Measurements from ENCODE around the gene PCCA. TPM values are rescaled to one million over a fixed set of nuclear protein-coding genes. Genes with fewer than 3 reads are reported as not detected.

PCCA gene
- total and polyA plus RNA-seq, 4 donors = 30.1 to 160 (median 76.3) TPM

- Histone ChIP-seq H3K9me3 (ENCODE audit: control insufficient read depth in 4 of 4, low read length in 3 of 4) (no peaks in the 10 kb centered on the region), H3K9ac (ENCODE audit: low read depth in 1 of 2, low read length in 2 of 2) (no peak overlapping the region), H3K4me3 (ENCODE audit: low read depth in 1 of 3, low read length in 3 of 3) (no peak overlapping the region), H3K36me3 (ENCODE audit: control insufficient read depth in 4 of 4, insufficient read depth in 3 of 4, low read depth in 1 of 4, low read length in 3 of 4) (no peaks in the 10 kb centered on the region), H3K27ac (ENCODE audit: low read depth in 1 of 2, low read length in 2 of 2) (no peak overlapping the region), H3K4me1 (ENCODE audit: control insufficient read depth in 4 of 4, insufficient read depth in 4 of 4, low read length in 3 of 4) (no peaks in the 10 kb centered on the region), H3K27me3 (ENCODE audit: control insufficient read depth in 4 of 4, insufficient read depth in 4 of 4, low read length in 3 of 4) (no peaks in the 10 kb centered on the region)
- no peak for TF ChIP-seq ATF3 (IDR thresholded peaks at IDR 0.05)
- TF ChIP-seq HNF4G (IDR thresholded peaks at IDR 0.05) = no peak
- no peak for TF ChIP-seq YY1 (IDR thresholded peaks at IDR 0.05)
- no peak for TF ChIP-seq FOXA2 (IDR thresholded peaks at IDR 0.05)
- no peak for TF ChIP-seq CTCF (IDR thresholded peaks at IDR 0.05; ENCODE audit: low read depth, low read length, missing input control)
- no peak for TF ChIP-seq TAF1 (conservative IDR thresholded peaks at IDR 0.05)
- TF ChIP-seq JUND (IDR thresholded peaks at IDR 0.05) = no peak
- TF ChIP-seq RAD21 (IDR thresholded peaks at IDR 0.05) = no peak
- TF ChIP-seq GABPA (IDR thresholded peaks at IDR 0.05 in 1 of 2, conservative IDR thresholded peaks at IDR 0.05 in 1 of 2) = no peak
- no peak for TF ChIP-seq RXRA (IDR thresholded peaks at IDR 0.05)
- TF ChIP-seq NR2F2 (IDR thresholded peaks at IDR 0.05) = no peak
- no peak for TF ChIP-seq HNF4A (conservative IDR thresholded peaks at IDR 0.05)
- TF ChIP-seq SP1 (IDR thresholded peaks at IDR 0.05) = no peak
- TF ChIP-seq, protein P1, sequence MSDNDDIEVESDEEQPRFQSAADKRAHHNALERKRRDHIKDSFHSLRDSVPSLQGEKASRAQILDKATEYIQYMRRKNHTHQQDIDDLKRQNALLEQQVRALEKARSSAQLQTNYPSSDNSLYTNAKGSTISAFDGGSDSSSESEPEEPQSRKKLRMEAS (IDR thresholded peaks at IDR 0.05) = no peak
- WGBS = 93% methylated on average over 3 of the region's 3 CpGs
- DNase-seq (ENCODE audit: low spot score) = no peak
Observed at GRCh38 chr13:100059827-100060226, 29.1 kb upstream of the PCCA start.

DNA sequence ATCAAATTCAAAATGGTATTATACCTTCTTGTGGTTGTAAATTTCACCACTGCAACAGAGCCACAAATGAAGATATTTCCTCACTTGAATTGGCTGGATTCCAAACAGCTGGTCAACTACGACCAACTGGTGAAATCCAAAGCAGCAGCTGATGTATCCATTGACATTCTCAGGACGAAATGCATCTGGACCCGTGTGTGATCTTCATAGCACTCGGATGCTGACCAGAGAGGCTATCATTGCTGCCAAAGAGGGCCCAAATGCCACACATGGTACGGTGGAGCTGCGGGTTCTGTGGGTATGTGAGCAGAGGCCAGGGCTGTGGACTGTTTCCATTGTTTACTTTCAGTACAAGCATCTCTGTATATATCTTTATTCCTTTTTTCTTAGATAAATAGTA, 25.6 kb upstream of the PCCA start:
- no peak overlapping the region for H3K27ac ChIP-seq (ENCODE audit: low read depth in 1 of 2, low read length in 2 of 2)
- H3K4me3 ChIP-seq (ENCODE audit: low read depth in 1 of 3, low read length in 3 of 3) = no peak overlapping the region
- H3K4me1 ChIP-seq (ENCODE audit: control insufficient read depth in 4 of 4, insufficient read depth in 4 of 4, low read length in 3 of 4) = peaks cover under 1 to 3% (median 2%) of the 10 kb centered on the region in 4 donors
- H3K9me3 ChIP-seq (ENCODE audit: control insufficient read depth in 4 of 4, low read length in 3 of 4) = no peaks in the 10 kb centered on the region
- DNase-seq (ENCODE audit: low spot score) = no peak
- no peaks in the 10 kb centered on the region for H3K36me3 ChIP-seq (ENCODE audit: control insufficient read depth in 4 of 4, insufficient read depth in 3 of 4, low read depth in 1 of 4, low read length in 3 of 4)
- TF ChIP-seq REST (IDR thresholded peaks at IDR 0.05) (no peak), YY1 (IDR thresholded peaks at IDR 0.05) (no peak), HNF4G (IDR thresholded peaks at IDR 0.05) (no peak), CTCF (IDR thresholded peaks at IDR 0.05; ENCODE audit: low read depth, low read length, missing input control) (no peak), JUND (IDR thresholded peaks at IDR 0.05) (no peak), FOXA1 (IDR thresholded peaks at IDR 0.05) (no peak), NR2F2 (IDR thresholded peaks at IDR 0.05) (no peak), GABPA (IDR thresholded peaks at IDR 0.05 in 1 of 2, conservative IDR thresholded peaks at IDR 0.05 in 1 of 2) (no peak), RXRA (IDR thresholded peaks at IDR 0.05) (no peak), HNF4A (conservative IDR thresholded peaks at IDR 0.05) (no peak), FOXA2 (IDR thresholded peaks at IDR 0.05) (no peak)
- TF ChIP-seq, protein P2, sequence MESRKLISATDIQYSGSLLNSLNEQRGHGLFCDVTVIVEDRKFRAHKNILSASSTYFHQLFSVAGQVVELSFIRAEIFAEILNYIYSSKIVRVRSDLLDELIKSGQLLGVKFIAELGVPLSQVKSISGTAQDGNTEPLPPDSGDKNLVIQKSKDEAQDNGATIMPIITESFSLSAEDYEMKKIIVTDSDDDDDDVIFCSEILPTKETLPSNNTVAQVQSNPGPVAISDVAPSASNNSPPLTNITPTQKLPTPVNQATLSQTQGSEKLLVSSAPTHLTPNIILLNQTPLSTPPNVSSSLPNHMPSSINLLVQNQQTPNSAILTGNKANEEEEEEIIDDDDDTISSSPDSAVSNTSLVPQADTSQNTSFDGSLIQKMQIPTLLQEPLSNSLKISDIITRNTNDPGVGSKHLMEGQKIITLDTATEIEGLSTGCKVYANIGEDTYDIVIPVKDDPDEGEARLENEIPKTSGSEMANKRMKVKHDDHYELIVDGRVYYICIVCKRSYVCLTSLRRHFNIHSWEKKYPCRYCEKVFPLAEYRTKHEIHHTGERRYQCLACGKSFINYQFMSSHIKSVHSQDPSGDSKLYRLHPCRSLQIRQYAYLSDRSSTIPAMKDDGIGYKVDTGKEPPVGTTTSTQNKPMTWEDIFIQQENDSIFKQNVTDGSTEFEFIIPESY (IDR thresholded peaks at IDR 0.05) = no peak
- H3K27me3 ChIP-seq (ENCODE audit: control insufficient read depth in 4 of 4, insufficient read depth in 4 of 4, low read length in 3 of 4) = no peaks in the 10 kb centered on the region
- H3K9ac ChIP-seq (ENCODE audit: low read depth in 1 of 2, low read length in 2 of 2) = no peak overlapping the region
- WGBS = 87% methylated on average over 6 of the region's 6 CpGs

All from liver (tissue), 9 donors.